Measurements from ENCODE around the gene SMIM10L2A. TPM values are rescaled to one million over a fixed set of nuclear protein-coding genes. Genes with fewer than 3 reads are reported as not detected.

SMIM10L2A gene
- total RNA-seq, 1 experiment from 2014 or later: 0.73 TPM

- Histone ChIP-seq H2AFZ (ENCODE audit: low read length) (no peak overlapping the region), H3K4me1 (ENCODE audit: insufficient read depth, low read length) (peaks cover 11% of the 10 kb centered on the region), H3K27me3 (ENCODE audit: low read length) (no peaks in the 10 kb centered on the region), H3K36me3 (ENCODE audit: low read depth, low read length) (no peaks in the 10 kb centered on the region), H3K9me2 (replicated peaks; ENCODE audit: low read length) (no peaks in the 10 kb centered on the region), H3K9me3 (ENCODE audit: low read length) (no peaks in the 10 kb centered on the region), H3F3A (ENCODE audit: low read length, unreplicated experiment) (no peaks in the 10 kb centered on the region), H4K20me1 (ENCODE audit: low read length) (no peaks in the 10 kb centered on the region), H3K4me3 (ENCODE audit: low read length) (no peak overlapping the region), H3K4me2 (ENCODE audit: low read length) (peak overlapping the region; percentile 41), H3K9ac (ENCODE audit: low read length) (no peak overlapping the region), H3K79me2 (ENCODE audit: low read length) (no peaks in the 10 kb centered on the region), H3K27ac (ENCODE audit: low read length) (peak overlapping the region; percentile 57)
- BruUV-seq (replicated peaks): no TSS peak
- ATAC-seq (peak; percentile 91), DNase-seq (peak; percentile 72)
- CTCF ChIA-PET: no interaction called here
- no peak for TF ChIP-seq EZH2phosphoT487 (IDR thresholded peaks at IDR 0.05; ENCODE audit: borderline replicate concordance, low read length)
- TF ChIP-seq EZH2 (IDR thresholded peaks at IDR 0.05; ENCODE audit: low read length, unreplicated experiment): no peak
- TF ChIP-seq CTCF (conservative IDR thresholded peaks at IDR 0.05; ENCODE audit: low read depth, low read length): no peak
- intact Hi-C loops (cut with micrococcal nuclease): no loop called here
- POLR2A ChIA-PET (ENCODE audit: unreplicated experiment): no interaction called here
These were observed 25.6 kb upstream of the SMIM10L2A start for GRCh38 chrX:135396109-135396508.

- Histone ChIP-seq H3K79me2 (ENCODE audit: low read length) (no peaks in the 10 kb centered on the region), H3K9me3 (ENCODE audit: low read length) (no peaks in the 10 kb centered on the region), H3K27ac (ENCODE audit: low read length) (no peak overlapping the region), H3K4me1 (ENCODE audit: insufficient read depth, low read length) (peaks cover 11% of the 10 kb centered on the region), H3K36me3 (ENCODE audit: low read depth, low read length) (no peaks in the 10 kb centered on the region), H3K4me2 (ENCODE audit: low read length) (no peak overlapping the region), H3K9ac (ENCODE audit: low read length) (no peak overlapping the region), H4K20me1 (ENCODE audit: low read length) (no peaks in the 10 kb centered on the region), H3F3A (ENCODE audit: low read length, unreplicated experiment) (no peaks in the 10 kb centered on the region), H3K27me3 (ENCODE audit: low read length) (no peaks in the 10 kb centered on the region), H2AFZ (ENCODE audit: low read length) (no peak overlapping the region), H3K9me2 (replicated peaks; ENCODE audit: low read length) (no peaks in the 10 kb centered on the region), H3K4me3 (ENCODE audit: low read length) (no peak overlapping the region)
- TF ChIP-seq CTCF (conservative IDR thresholded peaks at IDR 0.05; ENCODE audit: low read depth, low read length) (no peak), EZH2phosphoT487 (IDR thresholded peaks at IDR 0.05; ENCODE audit: borderline replicate concordance, low read length) (no peak), EZH2 (IDR thresholded peaks at IDR 0.05; ENCODE audit: low read length, unreplicated experiment) (no peak)
- DNase-seq (no peak), ATAC-seq (no peak)
- POLR2A ChIA-PET (ENCODE audit: unreplicated experiment): no interaction called here
- no TSS peak for BruUV-seq (replicated peaks)
- intact Hi-C loops (cut with micrococcal nuclease): no loop called here
- CTCF ChIA-PET: no interaction called here
These were observed 25.2 kb upstream of the SMIM10L2A start for GRCh38 chrX:135396566-135396965.

GRCh38 chrX:135397652-135398051 is 24.1 kb upstream of the SMIM10L2A start:
- Histone ChIP-seq H3K9me2 (replicated peaks; ENCODE audit: low read length) (no peaks in the 10 kb centered on the region), H3K4me2 (ENCODE audit: low read length) (no peak overlapping the region), H3K9me3 (ENCODE audit: low read length) (no peaks in the 10 kb centered on the region), H3K4me1 (ENCODE audit: insufficient read depth, low read length) (peaks cover 11% of the 10 kb centered on the region), H3K27ac (ENCODE audit: low read length) (no peak overlapping the region), H3K9ac (ENCODE audit: low read length) (no peak overlapping the region), H3K27me3 (ENCODE audit: low read length) (no peaks in the 10 kb centered on the region), H3K4me3 (ENCODE audit: low read length) (no peak overlapping the region), H3K36me3 (ENCODE audit: low read depth, low read length) (no peaks in the 10 kb centered on the region), H2AFZ (ENCODE audit: low read length) (no peak overlapping the region), H3F3A (ENCODE audit: low read length, unreplicated experiment) (no peaks in the 10 kb centered on the region), H3K79me2 (ENCODE audit: low read length) (no peaks in the 10 kb centered on the region), H4K20me1 (ENCODE audit: low read length) (no peaks in the 10 kb centered on the region)
- BruUV-seq (replicated peaks): no TSS peak
- intact Hi-C loops (cut with micrococcal nuclease): no loop called here
- no peak for ATAC-seq
- TF ChIP-seq EZH2 (IDR thresholded peaks at IDR 0.05; ENCODE audit: low read length, unreplicated experiment): no peak
- ChIA-PET POLR2A (ENCODE audit: unreplicated experiment) (no interaction called here), CTCF (no interaction called here)
- DNase-seq: no peak
